KMS-11 (cell line): Measurements from ENCODE around the gene ASPHD1.
A peak's percentile ranks its signal among the peaks of the same experiment; 100 is the strongest.

Experiments
- H2AFZ ChIP-seq: fragments of 200-600 bp; sonication (generic); 2 replicates; pipeline ENCODE4 v1.6.1; 2016; ENCODE audit warnings: antibody characterized with exemption, mixed run types, low read depth
- H3K27ac ChIP-seq: fragments of 200-600 bp; sonication (generic); 2 replicates; pipeline ENCODE4 v1.6.1; 2016; ENCODE audit warnings: mild to moderate bottlenecking, mixed run types
- H3K27me3 ChIP-seq: fragments of 200-600 bp; sonication (generic); 2 replicates; pipeline ENCODE4 v1.6.1; 2017; ENCODE audit warnings: mild to moderate bottlenecking, low read depth, mixed run types, moderate library complexity; ENCODE audit not compliant: insufficient read depth
- H3K36me3 ChIP-seq: fragments of 200-600 bp; sonication (generic); 2 replicates; pipeline ENCODE4 v1.6.1; 2017; ENCODE audit warnings: mild to moderate bottlenecking, mixed run types; ENCODE audit not compliant: insufficient read depth
- H3K4me1 ChIP-seq: fragments of 200-600 bp; sonication (generic); 2 replicates; pipeline ENCODE4 v1.6.1; 2016; ENCODE audit warnings: mild to moderate bottlenecking, low read depth, mixed run types; ENCODE audit not compliant: poor library complexity, severe bottlenecking
- H3K4me2 ChIP-seq: fragments of 200-600 bp; sonication (generic); 2 replicates; pipeline ENCODE4 v1.7.0; 2016; ENCODE audit warnings: mild to moderate bottlenecking, mixed run types
- H3K4me3 ChIP-seq: fragments of 200-600 bp; sonication (generic); IDR thresholded peaks from 2 replicates; pipeline ENCODE4 v1.6.1; 2017; ENCODE audit warnings: low read depth, low read length, mixed read lengths; ENCODE audit not compliant: insufficient read depth
- H3K79me2 ChIP-seq: fragments of 200-600 bp; sonication (generic); 2 replicates; pipeline ENCODE4 v1.6.1; 2016; ENCODE audit warnings: low read depth, mixed run types; ENCODE audit not compliant: insufficient read depth
- H3K9ac ChIP-seq: fragments of 200-600 bp; sonication (generic); 2 replicates; pipeline ENCODE4 v1.6.1; 2016; ENCODE audit warnings: mild to moderate bottlenecking, mixed run types
- H4K20me1 ChIP-seq: fragments of 200-600 bp; sonication (generic); 2 replicates; pipeline ENCODE4 v1.6.1; 2016; ENCODE audit warnings: mild to moderate bottlenecking, mixed run types; ENCODE audit not compliant: insufficient read depth
- TF ChIP-seq, protein P1 (sequence below): fragments of 200-600 bp; sonication (generic); conservative IDR thresholded peaks from 2 replicates; pipeline ENCODE4 v1.6.1; 2017; ENCODE audit warnings: low read depth, mild to moderate bottlenecking, antibody characterized with exemption, low read length, moderate library complexity, mixed read lengths

ASPHD1 gene

DNA sequence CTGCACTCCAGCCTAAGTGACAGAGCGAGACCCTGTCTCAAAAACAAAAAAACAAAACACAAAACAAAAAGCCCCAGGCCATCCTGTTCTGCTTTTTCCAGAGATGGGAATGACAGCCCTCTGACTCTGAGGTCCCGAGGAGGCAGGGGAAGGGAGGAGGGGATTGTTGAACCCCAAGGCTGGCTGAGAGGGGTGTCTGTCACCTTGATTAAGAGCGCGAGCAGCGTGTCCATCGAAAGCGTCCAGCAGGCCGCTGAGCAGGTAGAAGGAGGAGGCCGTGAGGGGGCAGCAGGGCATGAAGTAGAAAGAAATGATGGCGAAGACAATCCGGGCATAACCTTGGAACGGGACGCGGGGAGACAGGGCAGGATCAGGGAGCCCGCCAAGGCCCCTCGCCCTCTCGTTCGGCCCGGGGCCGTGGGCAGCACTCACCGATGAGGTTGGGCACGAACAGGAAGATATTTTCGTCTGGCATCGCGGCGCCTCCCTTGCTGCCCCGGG is 37.9 kb upstream of the ASPHD1 start:
- peak overlapping the region; percentile 85 for H2AFZ ChIP-seq
- TF ChIP-seq, protein P1, sequence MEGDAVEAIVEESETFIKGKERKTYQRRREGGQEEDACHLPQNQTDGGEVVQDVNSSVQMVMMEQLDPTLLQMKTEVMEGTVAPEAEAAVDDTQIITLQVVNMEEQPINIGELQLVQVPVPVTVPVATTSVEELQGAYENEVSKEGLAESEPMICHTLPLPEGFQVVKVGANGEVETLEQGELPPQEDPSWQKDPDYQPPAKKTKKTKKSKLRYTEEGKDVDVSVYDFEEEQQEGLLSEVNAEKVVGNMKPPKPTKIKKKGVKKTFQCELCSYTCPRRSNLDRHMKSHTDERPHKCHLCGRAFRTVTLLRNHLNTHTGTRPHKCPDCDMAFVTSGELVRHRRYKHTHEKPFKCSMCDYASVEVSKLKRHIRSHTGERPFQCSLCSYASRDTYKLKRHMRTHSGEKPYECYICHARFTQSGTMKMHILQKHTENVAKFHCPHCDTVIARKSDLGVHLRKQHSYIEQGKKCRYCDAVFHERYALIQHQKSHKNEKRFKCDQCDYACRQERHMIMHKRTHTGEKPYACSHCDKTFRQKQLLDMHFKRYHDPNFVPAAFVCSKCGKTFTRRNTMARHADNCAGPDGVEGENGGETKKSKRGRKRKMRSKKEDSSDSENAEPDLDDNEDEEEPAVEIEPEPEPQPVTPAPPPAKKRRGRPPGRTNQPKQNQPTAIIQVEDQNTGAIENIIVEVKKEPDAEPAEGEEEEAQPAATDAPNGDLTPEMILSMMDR, result no peak
- peaks cover 4% of the 10 kb centered on the region; the same call in 1 of the 2 replicates for H3K36me3 ChIP-seq
- peaks cover 13% of the 10 kb centered on the region; the same call in 1 of the 2 replicates for H3K79me2 ChIP-seq
- H4K20me1 ChIP-seq, result no peaks in the 10 kb centered on the region
- H3K4me2 ChIP-seq, result peak overlapping the region; percentile 99
- H3K27ac ChIP-seq, result no peak overlapping the region
- H3K4me1 ChIP-seq, result peaks cover 17% of the 10 kb centered on the region
- no peaks in the 10 kb centered on the region; the same call in 1 of the 2 replicates for H3K27me3 ChIP-seq
- H3K9ac ChIP-seq, result peak overlapping the region; percentile 85
- H3K4me3 ChIP-seq, result no peak overlapping the region

DNA sequence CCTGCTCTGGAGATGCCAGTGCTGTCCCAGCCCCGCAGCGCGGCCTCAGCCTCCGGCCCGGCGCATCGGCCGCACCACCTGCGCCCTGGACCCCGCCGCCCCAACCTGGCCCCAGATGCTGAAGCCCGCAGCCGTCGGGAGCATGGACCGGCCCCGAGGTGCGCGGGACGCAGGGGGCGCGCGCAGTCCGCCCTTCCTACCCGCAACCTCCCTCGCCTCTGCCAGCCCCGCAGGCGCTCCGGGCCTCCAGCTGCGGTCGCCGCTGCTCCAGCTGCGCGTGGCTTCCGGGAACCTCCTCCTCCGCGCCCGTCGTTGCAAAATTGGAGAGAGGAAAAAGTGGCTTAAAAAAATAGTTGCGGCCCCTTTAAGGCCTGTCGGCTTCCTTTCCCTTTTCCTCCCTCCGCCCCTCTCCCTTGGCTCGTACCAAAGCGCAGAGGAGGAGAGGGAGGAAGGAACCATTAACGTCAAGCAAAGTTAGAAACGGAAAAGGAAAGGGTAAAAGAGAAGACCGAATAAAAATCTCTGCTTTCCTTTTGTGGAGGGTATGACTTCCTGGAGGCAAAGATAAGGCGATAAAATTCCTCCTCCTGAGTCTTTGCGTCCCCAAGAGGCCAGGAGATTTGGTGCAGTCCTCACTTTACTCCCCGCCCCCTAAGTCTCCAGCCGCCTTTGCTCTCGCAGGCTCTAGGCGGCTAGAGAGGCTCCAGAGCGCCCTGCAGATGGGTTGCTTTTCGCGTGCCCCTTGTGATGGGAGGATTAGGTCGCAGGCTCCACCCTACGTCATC is 37.2 kb upstream of the ASPHD1 start, which contains the start of gene CDIPT:
TSS of gene CDIPT (minus strand) at position 343 of the 785 bp plus-strand sequence. CDS start 369 bp downstream, outside the sequence.
- H3K27me3 ChIP-seq, result no peaks in the 10 kb centered on the region; the same call in 1 of the 2 replicates
- peaks cover 4% of the 10 kb centered on the region; the same call in 1 of the 2 replicates for H3K36me3 ChIP-seq
- peak within 1 kb of the TSS; percentile 99 for H3K4me2 ChIP-seq
- peak within 1 kb of the TSS; percentile 85 for H2AFZ ChIP-seq
- H3K27ac ChIP-seq, result peak within 1 kb of the TSS; percentile 85
- peaks cover 13% of the 10 kb centered on the region; the same call in 1 of the 2 replicates for H3K79me2 ChIP-seq
- H4K20me1 ChIP-seq, result no peaks in the 10 kb centered on the region
- H3K4me1 ChIP-seq, result peaks cover 17% of the 10 kb centered on the region
- peak within 1 kb of the TSS; percentile 85 for H3K9ac ChIP-seq
- TF ChIP-seq, protein P1, result no peak; the same call in 1 of the 2 replicates
- H3K4me3 ChIP-seq, result no peak within 1 kb of the TSS

DNA sequence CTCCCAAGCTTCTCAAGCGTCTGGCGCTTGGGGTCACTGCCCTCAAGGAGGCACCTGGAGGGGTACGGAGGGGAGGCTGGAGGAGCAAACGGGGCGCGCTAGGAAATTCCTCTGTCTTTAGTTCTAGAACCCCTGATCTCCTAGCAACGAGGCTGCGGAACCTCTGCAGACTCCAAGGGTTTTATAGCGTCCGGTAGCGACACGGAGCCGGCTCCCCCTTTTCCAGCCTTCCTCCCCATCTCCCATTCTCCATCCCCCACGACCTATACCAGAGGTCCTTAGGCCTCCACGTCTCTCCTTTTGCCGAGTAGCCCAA is 36.7 kb upstream of the ASPHD1 start:
- peaks cover 13% of the 10 kb centered on the region; the same call in 1 of the 2 replicates for H3K79me2 ChIP-seq
- H3K27ac ChIP-seq, result no peak overlapping the region
- no peak overlapping the region for H3K4me3 ChIP-seq

DNA sequence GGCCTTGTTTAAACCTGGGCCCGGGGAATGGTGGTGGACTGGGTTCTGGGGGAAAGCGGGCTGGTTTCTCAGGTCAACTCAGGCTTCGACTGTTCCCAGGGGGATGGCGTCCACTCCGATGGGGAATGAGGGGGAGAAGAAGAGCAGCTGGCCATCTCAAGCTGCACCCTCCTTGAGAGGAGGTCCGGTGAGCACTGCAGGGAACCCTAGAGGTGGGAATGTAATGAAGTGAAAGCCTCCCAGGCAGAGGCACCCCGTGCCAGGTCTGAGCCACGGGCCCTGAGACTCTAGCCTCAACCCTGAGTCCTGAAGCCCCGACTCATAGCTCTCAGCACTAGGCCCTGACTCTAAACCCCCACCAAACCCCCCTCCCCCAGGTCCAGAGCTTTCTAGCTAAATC is 36.1 kb upstream of the ASPHD1 start:
- H3K4me3 ChIP-seq, result no peak overlapping the region
- H3K9ac ChIP-seq, result no peak overlapping the region
- H3K27ac ChIP-seq, result no peak overlapping the region
- TF ChIP-seq, protein P1, result no peak
- peaks cover 17% of the 10 kb centered on the region for H3K4me1 ChIP-seq
- H3K36me3 ChIP-seq, result peaks cover 4% of the 10 kb centered on the region; the same call in 1 of the 2 replicates
- H3K79me2 ChIP-seq, result peaks cover 13% of the 10 kb centered on the region; the same call in 1 of the 2 replicates
- H3K4me2 ChIP-seq, result no peak overlapping the region
- 0 out of 2 replicates have a peak overlapping the region, but pooled peaks have one; percentile 85 for H2AFZ ChIP-seq
- no peaks in the 10 kb centered on the region for H4K20me1 ChIP-seq
- no peaks in the 10 kb centered on the region; the same call in 1 of the 2 replicates for H3K27me3 ChIP-seq

More for the DNA sequence above, 36.7 kb upstream of the ASPHD1 start:
- Histone ChIP-seq H4K20me1 (no peaks in the 10 kb centered on the region), H3K4me1 (peaks cover 17% of the 10 kb centered on the region), H2AFZ (peak overlapping the region; percentile 85), H3K27me3 (no peaks in the 10 kb centered on the region; the same call in 1 of the 2 replicates), H3K9ac (peak overlapping the region; percentile 85; the same call in 1 of the 2 replicates), H3K36me3 (peaks cover 4% of the 10 kb centered on the region; the same call in 1 of the 2 replicates), H3K4me2 (peak overlapping the region; percentile 99)
- TF ChIP-seq, protein P1, result no peak; the same call in 1 of the 2 replicates
